GM10266 (cell line): Measurements from ENCODE around the gene GALNT7.
A peak's percentile ranks its signal among the peaks of the same experiment; 100 is the strongest.

Experiments used
- DNase-seq: peaks from one replicate; pipeline ENCODE4 v3.0.0; 2012; ENCODE audit errors: extremely low spot score
- CTCF ChIP-seq: IDR thresholded peaks from 2 replicates; pipeline ENCODE4 v1.5.1; 2012; ENCODE audit warnings: mild to moderate bottlenecking, low read depth; ENCODE audit not compliant: control insufficient read depth, insufficient read depth; ENCODE audit errors: missing control alignments

The GALNT7 gene

GRCh38 chr4:173333658-173334084, 165.1 kb downstream of the GALNT7 start:
- peak; percentile 32 for DNase-seq
- no peak for TF ChIP-seq CTCF

- TF ChIP-seq CTCF = no peak
- peak; percentile 99 for DNase-seq
Measured at GRCh38 chr4:173334085-173334890, 165.7 kb downstream of the GALNT7 start, which contains the start of gene HMGB2. TSS of gene HMGB2 (minus strand) at chr4:173334358. CDS start at chr4:173333649, 709 bp downstream.

- peak; percentile 73 for DNase-seq
- no peak for TF ChIP-seq CTCF
Measured at GRCh38 chr4:173334891-173335752, 166.5 kb downstream of the GALNT7 start.

GRCh38 chr4:173337463-173337862, 168.9 kb downstream of the GALNT7 start:
- no peak for DNase-seq
- no peak for TF ChIP-seq CTCF

- no peak for DNase-seq
Measured at GRCh38 chr4:173343832-173344397, 175.3 kb downstream of the GALNT7 start.

GRCh38 chr4:173345648-173346047, 177.0 kb downstream of the GALNT7 start:
- DNase-seq = no peak

More at GRCh38 chr4:173343832-173344397, 175.3 kb downstream of the GALNT7 start:
- TF ChIP-seq CTCF = no peak

More at GRCh38 chr4:173345648-173346047, 177.0 kb downstream of the GALNT7 start:
- TF ChIP-seq CTCF = no peak
